ENCODE data around the gene BRD7.

- TF ChIP-seq EZH2 (IDR thresholded peaks at IDR 0.05; ENCODE audit: borderline replicate concordance) = no peak
- no peak for TF ChIP-seq CTCF (IDR thresholded peaks at IDR 0.05; ENCODE audit: poor library complexity)
- no peak for TF ChIP-seq EZH2phosphoT487 (IDR thresholded peaks at IDR 0.05; ENCODE audit: low read depth, severe bottlenecking, unreplicated experiment)
Observed at GRCh38 chr16:50279504-50279865, 89.3 kb downstream of the BRD7 start.
